ENCODE results near the gene GON4L.
"Not testable (repeated sequence)": the region's sequence is repeated elsewhere in the genome, so short reads cannot be mapped to it uniquely, and the experiment has no call there.

- TF ChIP-seq CTCF (tag by site-specific recombination; IDR thresholded peaks at IDR 0.05); ZNF704 (tag by site-specific recombination; IDR thresholded peaks at IDR 0.05); SP2 (tag by site-specific recombination; IDR thresholded peaks at IDR 0.05); ZSCAN18 (tag by site-specific recombination; IDR thresholded peaks at IDR 0.05); REST (tag by site-specific recombination; IDR thresholded peaks at IDR 0.05); MYNN (tag by site-specific recombination; IDR thresholded peaks at IDR 0.05; ENCODE audit: borderline replicate concordance); SALL2 (tag by site-specific recombination; IDR thresholded peaks at IDR 0.05; ENCODE audit: borderline replicate concordance); AEBP2 (tag by site-specific recombination; IDR thresholded peaks at IDR 0.05; ENCODE audit: borderline replicate concordance); KLF16 (tag by site-specific recombination; IDR thresholded peaks at IDR 0.05); ZBTB48 (tag by site-specific recombination; IDR thresholded peaks at IDR 0.05); ZNF138 (tag by site-specific recombination; IDR thresholded peaks at IDR 0.05; ENCODE audit: borderline replicate concordance): not testable (repeated sequence)
Measured at GRCh38 chr1:155896476-155896875, 39.5 kb upstream of the GON4L start.

Measured in HEK293 (cell line).